Measurements from ENCODE around the gene TLE7.

Gene TLE7

GRCh38 chr16:71448274-71448866 lies 6.5 kb upstream of the TLE7 start:
- DNase-seq, result no peak

- DNase-seq, result no peak
Observed at GRCh38 chr16:71443714-71444113, 1.9 kb upstream of the TLE7 start.

GRCh38 chr16:71441348-71442050 lies 355 bp downstream of the TLE7 start:
- DNase-seq, result peak; percentile 60

DNA sequence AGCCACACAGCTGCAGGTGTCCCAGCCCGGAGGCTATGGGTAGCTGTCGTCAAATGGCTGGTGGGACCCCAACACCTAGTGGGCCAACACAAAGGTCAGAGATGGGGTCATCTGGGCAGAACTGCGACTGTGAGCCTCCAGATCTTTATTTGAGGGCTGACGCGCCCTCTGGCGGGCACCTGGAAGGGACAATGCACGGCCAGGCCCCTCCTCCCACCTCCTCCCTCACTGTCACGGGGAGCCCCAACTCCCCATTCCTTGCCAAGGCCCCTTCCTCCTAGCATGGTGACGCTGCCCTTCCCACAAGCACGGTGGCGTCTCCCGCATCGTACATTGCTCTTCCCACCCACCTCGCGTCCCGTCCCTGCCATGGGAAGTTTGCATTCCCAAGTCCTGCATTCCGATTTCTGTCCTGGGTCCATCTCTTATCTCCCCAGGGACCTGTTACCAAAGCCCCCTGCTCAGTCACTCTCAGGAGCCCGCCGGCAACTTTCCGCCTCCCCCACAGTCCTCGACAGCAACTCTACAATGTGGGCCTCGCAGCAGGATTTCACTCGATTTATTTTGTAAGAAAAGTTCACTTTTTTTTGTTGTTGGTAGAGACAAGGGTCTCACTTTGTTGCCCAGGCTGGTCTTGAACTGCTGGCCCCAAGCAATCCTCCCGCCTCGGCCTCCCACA lies 1.0 kb downstream of the TLE7 start:
- DNase-seq, result no peak

DNA sequence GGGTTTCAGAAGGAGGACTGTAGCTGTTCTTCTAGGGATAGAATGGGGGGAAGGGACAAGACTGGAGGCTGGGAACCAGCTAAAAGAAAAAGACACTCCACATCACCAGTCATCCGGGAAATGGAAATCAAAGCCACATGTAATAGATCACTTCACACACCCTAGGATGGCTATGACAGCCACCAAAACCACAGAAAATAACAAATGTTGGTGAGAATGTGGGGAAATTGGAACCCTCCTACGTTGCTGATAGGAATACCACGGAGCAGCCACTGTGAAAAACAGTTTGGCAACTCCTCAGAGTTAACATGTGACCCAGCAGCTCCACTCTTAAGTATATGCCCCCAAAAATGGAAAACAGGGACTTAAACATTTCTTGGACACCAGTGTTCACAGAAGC lies 2.3 kb downstream of the TLE7 start:
- DNase-seq, result no peak

DNA sequence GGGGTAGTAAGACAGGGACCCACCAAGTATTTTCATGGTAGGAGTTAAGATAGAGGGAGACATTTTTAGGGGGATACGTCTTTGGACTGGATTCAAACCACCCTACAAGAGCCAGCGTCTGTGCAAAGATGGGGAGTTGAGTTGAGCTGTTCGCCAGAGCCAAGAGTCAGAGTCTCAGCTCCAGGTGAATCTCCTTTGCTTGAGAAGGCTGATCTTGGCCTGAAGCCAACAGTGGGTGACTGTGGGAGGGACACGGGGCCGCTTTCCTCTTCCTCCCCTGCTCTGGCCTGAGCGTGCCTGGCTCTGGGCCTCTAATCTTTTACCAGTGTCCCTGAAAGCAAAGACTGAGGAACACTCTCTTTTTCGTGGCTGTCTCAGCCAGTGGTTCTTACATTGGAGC lies 5.4 kb downstream of the TLE7 start:
- no peak for DNase-seq

DNA sequence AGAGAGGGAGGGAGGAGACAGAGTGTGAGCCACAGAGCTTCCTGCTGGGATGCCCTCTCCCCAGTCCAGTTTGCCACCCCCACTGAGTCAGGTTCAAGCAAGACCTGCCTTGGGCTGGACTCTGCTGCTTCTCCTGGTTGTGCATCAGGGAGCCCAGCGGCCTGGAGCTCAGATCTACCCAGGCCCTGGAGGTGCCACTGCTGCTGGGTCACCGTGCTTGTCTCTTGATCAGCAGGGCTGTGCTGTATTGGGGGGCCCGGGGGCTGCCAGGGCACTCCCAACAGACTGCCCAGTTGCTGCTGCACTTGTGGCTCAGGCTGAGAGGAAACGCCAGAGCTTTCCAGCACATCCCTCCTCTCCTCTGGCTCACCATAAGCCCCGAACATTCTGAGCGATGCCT lies 8.9 kb downstream of the TLE7 start:
- DNase-seq, result no peak

DNA sequence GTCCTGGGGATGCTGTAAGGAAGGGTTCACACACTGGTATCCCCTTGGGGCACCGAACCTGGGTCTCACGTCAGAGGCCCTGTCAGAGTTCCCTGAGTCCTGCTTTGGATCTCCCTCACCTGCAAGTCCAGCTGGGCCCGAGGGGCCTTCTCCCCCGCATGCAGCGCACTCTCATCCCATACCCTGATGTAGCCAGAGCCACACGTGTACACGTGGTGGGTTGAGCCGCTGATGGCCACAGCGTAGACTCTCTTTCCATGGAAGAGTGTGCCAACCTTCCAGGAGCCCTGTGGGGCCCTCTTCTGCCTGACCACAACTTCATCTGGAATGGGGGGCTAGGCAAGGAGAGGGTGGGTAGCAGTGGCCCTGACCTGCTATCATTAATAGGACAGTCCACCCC lies 9.9 kb downstream of the TLE7 start:
- DNase-seq, result no peak

GRCh38 chr16:71431176-71431575 lies 10.7 kb downstream of the TLE7 start:
- DNase-seq, result no peak

DNA sequence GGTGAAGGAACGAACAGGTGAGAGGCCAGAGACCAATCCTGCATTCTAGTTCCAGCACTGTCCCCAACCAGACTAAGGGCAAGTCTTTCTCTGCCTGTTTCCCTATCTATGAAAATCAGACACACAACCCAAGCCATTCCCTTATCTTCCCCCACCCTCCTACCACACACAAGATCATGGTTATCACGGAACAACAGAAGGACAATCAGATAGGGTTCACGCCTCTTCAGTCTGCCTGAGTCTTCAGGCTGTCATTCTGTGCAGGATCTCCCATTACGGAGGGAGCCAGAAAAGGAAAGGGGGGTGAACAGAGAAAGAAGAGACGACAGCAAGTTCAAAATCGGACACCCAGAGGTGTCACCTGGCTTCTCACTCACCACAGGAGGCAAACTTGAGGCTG lies 11.1 kb downstream of the TLE7 start:
- no peak for DNase-seq

DNA sequence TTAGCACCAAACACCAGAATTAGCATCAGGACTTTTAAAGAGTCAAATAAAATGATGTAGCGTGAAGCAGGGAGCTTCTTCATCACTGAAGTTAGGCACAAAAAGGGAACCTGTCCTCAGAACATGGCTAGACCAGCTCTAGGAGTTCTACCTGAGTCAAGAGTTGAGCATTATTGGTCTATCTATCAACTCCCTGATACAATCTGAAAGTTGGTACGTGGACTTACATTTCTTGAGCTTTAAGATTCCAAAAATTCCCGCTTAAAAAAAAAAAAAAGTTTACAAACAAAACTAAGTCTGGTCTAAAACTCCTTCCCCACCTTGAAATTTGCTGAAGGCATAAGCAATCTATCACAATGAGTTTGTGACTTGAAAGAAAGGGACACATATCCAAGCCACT lies 12.3 kb downstream of the TLE7 start:
- no peak for DNase-seq

GRCh38 chr16:71428883-71429282 lies 13.0 kb downstream of the TLE7 start:
- no peak for DNase-seq

DNA sequence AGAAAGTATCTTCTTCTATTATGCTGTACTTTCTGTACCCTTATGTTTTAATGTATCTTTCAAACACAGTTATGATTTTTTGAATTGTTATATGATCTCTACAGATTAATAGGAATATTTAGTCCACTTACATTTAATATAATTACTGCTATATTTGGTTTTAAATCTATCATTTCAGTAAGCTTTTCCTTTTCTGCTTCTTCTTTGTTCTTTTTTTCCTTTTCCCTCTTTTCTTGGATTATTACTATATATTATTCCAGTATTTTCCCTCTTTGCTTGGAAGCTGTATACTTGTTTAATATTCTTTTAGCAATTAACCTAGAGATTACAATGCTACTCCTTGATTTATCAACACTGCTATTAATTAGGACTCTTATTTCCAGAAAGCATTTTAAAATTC lies 13.5 kb downstream of the TLE7 start:
- no peak for DNase-seq

- no peak for DNase-seq
Observed at GRCh38 chr16:71426880-71427615, 14.8 kb downstream of the TLE7 start.

DNA sequence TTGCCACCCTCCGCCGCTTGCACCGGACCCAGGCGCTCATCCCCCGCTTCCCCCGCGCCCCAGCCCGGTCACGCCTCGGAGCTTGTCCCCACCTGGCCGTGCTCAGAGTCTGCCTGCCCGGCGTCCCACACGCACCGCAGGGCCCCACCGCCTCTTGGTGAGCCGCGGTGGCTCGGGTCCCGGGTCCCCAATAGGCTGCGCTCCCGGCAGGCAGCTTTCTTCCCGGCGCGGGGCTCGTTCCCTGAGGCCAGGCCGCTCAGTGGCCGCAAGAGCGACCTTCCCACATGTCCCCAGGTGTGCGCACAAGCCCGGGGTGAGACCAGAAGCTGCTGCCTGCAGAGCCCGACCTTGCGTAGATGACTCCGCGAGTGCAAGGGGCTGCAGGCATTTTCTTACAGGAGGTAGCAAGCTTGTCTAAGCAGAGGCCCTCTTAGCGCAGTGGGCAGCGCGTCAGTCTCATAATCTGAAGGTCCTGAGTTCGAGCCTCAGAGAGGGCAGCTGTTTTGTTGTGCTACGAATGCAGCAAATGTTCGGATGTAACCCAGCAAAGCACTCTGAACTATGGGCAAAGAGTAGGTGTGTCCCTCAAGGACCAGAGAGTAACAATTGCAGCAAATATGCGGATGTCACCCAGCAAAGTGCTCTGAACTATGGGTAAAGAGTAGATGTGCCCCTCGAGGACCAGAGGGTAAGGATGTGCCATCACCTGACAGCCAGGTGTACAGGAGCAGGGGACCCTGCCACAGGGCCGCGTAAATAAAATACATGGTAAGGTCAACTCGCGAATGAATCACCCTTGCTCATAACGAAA lies 15.6 kb downstream of the TLE7 start:
- no peak for DNase-seq

GRCh38 chr16:71425746-71426068 lies 16.1 kb downstream of the TLE7 start:
- no peak for DNase-seq

GRCh38 chr16:71424626-71425025 lies 17.2 kb downstream of the TLE7 start:
- DNase-seq, result no peak

DNA sequence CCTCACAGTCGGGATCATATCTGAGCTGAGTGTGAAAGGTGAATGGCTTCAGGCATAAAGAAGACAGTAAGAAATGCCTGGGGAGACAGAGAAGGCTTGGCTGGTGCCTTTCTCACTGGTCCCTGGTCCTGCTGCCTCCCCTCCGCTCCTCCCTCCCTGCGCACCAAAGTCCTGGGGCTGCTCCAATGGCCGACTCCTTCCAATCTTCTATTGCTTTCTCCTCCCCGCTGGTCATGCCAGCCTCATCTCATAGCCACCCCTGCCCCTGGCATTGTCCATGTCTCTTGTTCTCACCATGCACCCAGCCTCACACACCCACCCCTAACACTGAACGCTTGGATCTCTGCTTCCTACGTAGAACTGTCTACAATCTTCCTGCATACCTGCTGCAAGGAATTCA lies 18.0 kb downstream of the TLE7 start:
- no peak for DNase-seq

- DNase-seq, result no peak
Observed at GRCh38 chr16:71423016-71423415, 18.8 kb downstream of the TLE7 start.

DNA sequence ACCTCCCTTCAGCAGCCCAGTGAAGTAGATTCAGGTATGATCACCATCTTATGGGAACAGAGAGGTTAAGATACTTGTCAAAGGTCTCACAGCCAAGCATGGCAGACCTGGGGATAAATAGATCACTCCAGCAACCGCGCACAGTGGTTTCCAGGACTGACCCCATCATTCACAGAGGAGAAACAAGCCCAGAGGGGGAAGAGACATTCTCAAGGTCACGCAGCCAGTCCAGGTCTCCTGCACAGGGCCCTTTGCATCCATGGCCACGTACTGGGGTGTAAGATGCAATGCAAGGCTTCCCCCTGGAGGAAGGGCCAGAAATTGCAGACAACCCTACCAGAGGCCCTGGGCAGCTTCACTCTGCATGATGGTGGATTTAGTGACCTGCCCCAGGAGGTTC lies 19.9 kb downstream of the TLE7 start:
- DNase-seq, result no peak

GRCh38 chr16:71414038-71414437 lies 27.8 kb downstream of the TLE7 start:
- DNase-seq, result no peak

DNA sequence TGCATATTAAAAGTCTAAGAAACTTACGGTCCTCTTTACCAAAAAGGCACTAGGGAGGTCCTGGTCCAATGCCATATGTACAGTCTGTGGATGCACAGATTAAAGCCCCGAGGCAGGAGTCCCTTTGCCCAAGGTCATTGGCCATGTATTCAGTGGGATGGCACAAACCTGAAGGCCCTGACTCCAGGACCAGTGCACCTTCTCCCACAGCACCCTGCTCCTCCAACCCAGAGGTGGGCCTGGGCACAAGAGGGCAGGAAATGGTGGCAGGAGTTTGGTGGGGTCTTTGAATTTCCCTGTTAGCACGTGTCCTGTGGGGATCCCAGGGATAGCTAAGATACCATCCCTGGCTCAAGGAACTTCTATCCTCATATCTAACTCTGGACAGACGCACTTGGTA lies 28.5 kb downstream of the TLE7 start:
- no peak for DNase-seq
